ENCODE measurements around the gene CAPZB. TPM values are rescaled to one million over a fixed set of nuclear protein-coding genes. Genes with fewer than 3 reads are reported as not detected.

CAPZB gene
- total RNA-seq, 5 donors from 2014 or later (not counting 1 experiment from before 2014, with no cell fraction given) = 272 to 342 (median 320) TPM

DNA sequence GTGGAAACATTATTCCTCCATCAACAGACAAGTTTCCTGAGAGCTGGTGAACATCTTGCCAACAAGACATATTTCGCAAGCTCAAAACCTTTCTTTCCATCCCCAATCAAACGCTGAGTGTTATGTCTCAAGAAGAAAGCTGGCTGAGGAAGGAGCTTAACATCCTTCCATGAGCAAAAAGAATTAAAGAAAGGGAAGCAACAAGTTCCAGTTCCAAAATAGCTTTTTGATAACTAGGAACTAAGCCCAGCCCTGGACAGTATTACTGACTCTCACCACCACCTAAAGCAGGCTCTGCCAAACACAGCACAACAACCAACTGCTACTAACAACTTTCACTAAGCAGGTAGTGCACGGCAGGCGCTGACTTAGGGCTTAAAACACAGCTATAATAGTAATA, 50.2 kb downstream of the CAPZB start:
- H3K4me3 Mint-ChIP-seq = peak overlapping the region in 1 of 3 donors; percentile 3
- H3K36me3 Mint-ChIP-seq = peaks cover 22% of the 10 kb centered on the region
- no peak for DNase-seq

GRCh38 chr1:19433719-19433998, 51.7 kb downstream of the CAPZB start:
- peaks cover 18 to 82% of the 10 kb centered on the region in 2 experiments for H3K4me1 ChIP-seq (ENCODE audit: control insufficient read depth in 1 of 2, extremely low read depth in 1 of 2, insufficient read depth in 2 of 2, low read length in 2 of 2)
- no peak overlapping the region for H3K4me3 ChIP-seq (ENCODE audit: control insufficient read depth in 1 of 2, extremely low read depth in 1 of 2, low read length in 1 of 2)
- H3K27ac Mint-ChIP-seq = peak overlapping the region; percentile 68 to 74
- no peaks in the 10 kb centered on the region for H3K27me3 Mint-ChIP-seq
- H3K36me3 Mint-ChIP-seq = peaks cover 22% of the 10 kb centered on the region
- WGBS (ENCODE audit: insufficient coverage) = no CpG with 5 or more reads among the region's 2 CpGs
- no peaks in the 10 kb centered on the region for H3K27me3 ChIP-seq (replicated peaks in 1 of 2; ENCODE audit: control insufficient read depth in 2 of 2, extremely low read depth in 1 of 2, insufficient read depth in 2 of 2, low read length in 1 of 2)
- peaks cover 4 to 27% of the 10 kb centered on the region in 2 donors for H3K36me3 ChIP-seq (ENCODE audit: control insufficient read depth in 2 of 2, extremely low read depth in 1 of 2, insufficient read depth in 1 of 2, low read length in 1 of 2)
- no peak overlapping the region for H3K27ac ChIP-seq (ENCODE audit: low read length)
- ChIA-PET POLR2A (no interaction called here), CTCF (no interaction called here)
- no peaks in the 10 kb centered on the region for H3K9me3 Mint-ChIP-seq
- H3K9me3 ChIP-seq = no peaks in the 10 kb centered on the region
- DNase-seq (no peak), ATAC-seq (replicated peaks in 1 of 4) (no peak)
- peak overlapping the region in 1 of 3 donors; percentile 17 for H3K4me3 Mint-ChIP-seq
- H3K4me1 Mint-ChIP-seq = peaks cover 86 to 91% (median 90%) of the 10 kb centered on the region in 3 donors

More for the DNA sequence above, 50.2 kb downstream of the CAPZB start:
- peak overlapping the region; percentile 85 to 87 for H3K27ac Mint-ChIP-seq
- H3K4me1 Mint-ChIP-seq = peaks cover 86 to 91% (median 90%) of the 10 kb centered on the region in 3 donors
- Histone ChIP-seq H3K4me3 (ENCODE audit: control insufficient read depth in 1 of 2, extremely low read depth in 1 of 2, low read length in 1 of 2) (no peak overlapping the region), H3K9me3 (no peaks in the 10 kb centered on the region), H3K27ac (ENCODE audit: low read length) (no peak overlapping the region), H3K4me1 (ENCODE audit: control insufficient read depth in 1 of 2, extremely low read depth in 1 of 2, insufficient read depth in 2 of 2, low read length in 2 of 2) (peaks cover 18 to 86% of the 10 kb centered on the region in 2 experiments), H3K36me3 (ENCODE audit: control insufficient read depth in 2 of 2, extremely low read depth in 1 of 2, insufficient read depth in 1 of 2, low read length in 1 of 2) (peaks cover 4 to 37% of the 10 kb centered on the region in 2 donors), H3K27me3 (replicated peaks in 1 of 2; ENCODE audit: control insufficient read depth in 2 of 2, extremely low read depth in 1 of 2, insufficient read depth in 2 of 2, low read length in 1 of 2) (no peaks in the 10 kb centered on the region)
- no peaks in the 10 kb centered on the region for H3K27me3 Mint-ChIP-seq
- ChIA-PET CTCF (interaction anchor here in 1 of 2 donors (0.8 kb wide), 2 partner anchors 52 to 219 kb away, joined by 3 read pairs; no protein-coding TSS in a partner anchor), POLR2A (interaction anchor here (0.6 to 0.7 kb wide), 2 partner anchors 29 to 161 kb away, joined by 3 to 6 read pairs; no protein-coding TSS in a partner anchor)
- H3K9me3 Mint-ChIP-seq = no peaks in the 10 kb centered on the region
- ATAC-seq (replicated peaks in 1 of 4) = no peak
- WGBS (ENCODE audit: insufficient coverage) = no CpG with 5 or more reads among the region's 4 CpGs

DNA sequence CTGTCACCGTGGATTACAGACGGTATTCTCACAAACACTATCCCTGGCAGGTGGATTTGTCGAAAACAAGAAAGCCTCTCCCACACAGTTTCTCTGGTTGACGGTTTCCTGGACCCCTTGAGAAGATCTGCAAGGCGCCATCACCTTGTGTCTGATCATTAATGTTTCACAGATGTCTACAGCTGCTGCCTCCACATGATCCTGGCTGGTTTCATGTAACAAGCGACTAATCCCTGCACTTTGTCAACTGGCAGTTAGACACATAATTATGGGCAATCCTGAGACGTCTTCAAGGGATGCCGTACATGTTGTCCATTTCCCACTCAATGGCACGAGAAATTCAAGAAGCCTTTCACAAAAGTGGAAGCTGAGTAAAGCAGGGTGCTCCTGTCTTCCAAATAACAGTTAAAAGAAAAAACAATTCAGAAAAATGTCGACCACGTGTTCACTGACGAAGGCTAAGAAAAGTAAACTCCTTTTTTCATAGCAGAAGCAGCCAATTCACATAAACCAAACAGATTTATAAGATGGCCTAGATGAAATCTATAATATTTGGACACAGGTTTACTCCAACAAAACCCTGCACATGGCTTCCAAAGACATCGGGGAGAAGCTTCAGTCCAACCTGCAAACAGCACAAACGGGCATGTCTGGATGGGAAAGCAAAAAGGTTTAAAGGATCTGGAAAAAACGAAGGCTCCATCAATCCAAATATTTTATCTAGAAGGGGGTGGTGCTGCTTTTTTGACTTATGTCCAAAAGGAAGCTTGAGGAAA, 52.2 kb downstream of the CAPZB start:
- WGBS (ENCODE audit: insufficient coverage) = 30% methylated on average over 6 of the region's 15 CpGs
- peaks cover 85 to 91% (median 90%) of the 10 kb centered on the region in 3 donors for H3K4me1 Mint-ChIP-seq

DNA sequence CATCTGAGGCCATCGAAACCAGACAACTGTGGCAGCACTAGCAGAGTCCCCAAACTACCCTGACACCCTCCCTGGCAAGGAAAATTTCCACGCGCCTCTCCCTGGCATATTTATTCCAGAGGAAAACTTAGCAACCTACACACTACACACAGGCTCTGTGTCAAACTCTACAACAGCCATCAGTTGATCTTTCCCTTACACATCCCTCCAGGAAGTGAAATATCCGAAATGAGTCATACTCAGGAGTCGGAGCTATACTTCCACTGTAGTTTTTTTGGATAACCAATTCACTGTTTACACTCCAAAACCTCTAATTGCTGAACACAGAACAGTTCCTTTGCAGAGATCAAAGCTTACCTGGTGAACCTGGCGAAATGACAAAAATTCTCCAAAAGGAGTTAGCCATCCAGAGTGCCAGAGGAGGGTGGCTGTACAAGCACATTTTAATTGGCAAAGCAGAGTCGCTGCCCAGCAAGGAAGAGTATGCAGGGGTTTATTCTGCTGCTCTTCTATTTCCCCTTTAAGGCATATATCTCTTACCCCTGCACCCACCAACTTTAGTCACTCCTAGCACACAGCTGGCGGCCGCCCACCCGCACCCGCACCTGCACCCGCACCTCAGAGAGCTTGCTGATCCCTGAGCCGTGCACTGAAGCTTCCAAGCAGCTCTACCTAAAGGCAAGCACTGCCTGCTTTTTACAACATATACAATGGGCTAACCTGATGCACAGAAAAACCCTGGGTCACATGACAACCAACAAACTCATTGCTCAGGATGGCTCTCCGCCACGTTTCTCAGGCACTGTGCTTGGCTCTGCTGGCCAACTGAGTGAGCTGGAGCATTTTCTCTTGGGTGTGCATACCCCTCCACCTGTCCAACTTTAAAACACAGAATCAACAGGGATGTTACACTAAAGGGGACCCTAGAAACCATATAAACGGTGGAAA, 54.9 kb downstream of the CAPZB start:
- Mint-ChIP-seq H3K4me1 (peaks cover 81 to 91% (median 90%) of the 10 kb centered on the region in 3 donors), H3K36me3 (peaks cover 14% of the 10 kb centered on the region), H3K27ac (peak overlapping the region; percentile 79 to 80), H3K27me3 (no peaks in the 10 kb centered on the region), H3K4me3 (peak overlapping the region in 2 of 3 donors; percentile 1 to 36), H3K9me3 (no peaks in the 10 kb centered on the region)
- POLR2A ChIA-PET = no interaction called here
- no peak overlapping the region for H3K4me3 ChIP-seq (ENCODE audit: control insufficient read depth in 1 of 2, extremely low read depth in 1 of 2, low read length in 1 of 2)
- no peak for ATAC-seq (replicated peaks in 1 of 4)
- no peak overlapping the region for H3K27ac ChIP-seq (ENCODE audit: low read length)
- no peak for DNase-seq
- H3K36me3 ChIP-seq (ENCODE audit: control insufficient read depth in 2 of 2, extremely low read depth in 1 of 2, insufficient read depth in 1 of 2, low read length in 1 of 2) = peaks cover 0 to 15% of the 10 kb centered on the region in 2 donors
- CTCF ChIA-PET = no interaction called here
- H3K27me3 ChIP-seq (replicated peaks in 1 of 2; ENCODE audit: control insufficient read depth in 2 of 2, extremely low read depth in 1 of 2, insufficient read depth in 2 of 2, low read length in 1 of 2) = no peaks in the 10 kb centered on the region
- H3K9me3 ChIP-seq = no peaks in the 10 kb centered on the region
- 70% methylated on average over 11 of the region's 16 CpGs for WGBS (ENCODE audit: insufficient coverage)
- peaks cover 10 to 80% of the 10 kb centered on the region in 2 experiments for H3K4me1 ChIP-seq (ENCODE audit: control insufficient read depth in 1 of 2, extremely low read depth in 1 of 2, insufficient read depth in 2 of 2, low read length in 2 of 2)

More for the DNA sequence above, 52.2 kb downstream of the CAPZB start:
- H3K36me3 ChIP-seq (ENCODE audit: control insufficient read depth in 2 of 2, extremely low read depth in 1 of 2, insufficient read depth in 1 of 2, low read length in 1 of 2) = peaks cover 4 to 23% of the 10 kb centered on the region in 2 donors
- H3K27ac ChIP-seq (ENCODE audit: low read length) = no peak overlapping the region
- peak overlapping the region; percentile 4 to 24 (median 22) for H3K4me3 Mint-ChIP-seq
- peaks cover 21% of the 10 kb centered on the region for H3K36me3 Mint-ChIP-seq
- CTCF ChIA-PET = no interaction called here
- H3K9me3 ChIP-seq = no peaks in the 10 kb centered on the region
- peak overlapping the region; percentile 68 to 80 for H3K27ac Mint-ChIP-seq
- POLR2A ChIA-PET = no interaction called here
- DNase-seq = no peak
- H3K27me3 Mint-ChIP-seq = no peaks in the 10 kb centered on the region
- ATAC-seq (replicated peaks in 1 of 4) = no peak
- H3K4me1 ChIP-seq (ENCODE audit: control insufficient read depth in 1 of 2, extremely low read depth in 1 of 2, insufficient read depth in 2 of 2, low read length in 2 of 2) = peaks cover 18 to 82% of the 10 kb centered on the region in 2 experiments
- no peak overlapping the region for H3K4me3 ChIP-seq (ENCODE audit: control insufficient read depth in 1 of 2, extremely low read depth in 1 of 2, low read length in 1 of 2)
- no peaks in the 10 kb centered on the region for H3K27me3 ChIP-seq (replicated peaks in 1 of 2; ENCODE audit: control insufficient read depth in 2 of 2, extremely low read depth in 1 of 2, insufficient read depth in 2 of 2, low read length in 1 of 2)
- H3K9me3 Mint-ChIP-seq = no peaks in the 10 kb centered on the region

DNA sequence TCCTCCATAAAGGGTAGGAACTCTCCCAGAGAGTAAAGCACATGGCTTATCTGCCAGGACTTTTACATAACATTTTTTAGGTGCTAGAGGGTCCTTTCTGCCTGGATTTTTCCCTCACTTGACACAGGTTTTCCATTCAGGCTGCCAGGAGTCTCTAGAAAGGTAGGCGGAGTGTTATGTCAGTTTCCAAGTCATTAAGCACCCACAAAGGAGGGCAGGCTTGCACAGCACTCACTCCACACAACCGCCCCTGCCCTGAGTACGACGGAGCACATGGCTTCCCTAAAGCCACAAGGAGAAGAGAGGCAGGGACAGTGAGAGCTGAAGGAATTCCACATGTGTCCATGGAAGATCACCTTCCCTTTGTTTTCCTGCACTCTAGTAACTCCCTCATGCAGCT, 55.7 kb downstream of the CAPZB start:
- H3K4me3 ChIP-seq (ENCODE audit: control insufficient read depth in 1 of 2, extremely low read depth in 1 of 2, low read length in 1 of 2) = no peak overlapping the region
- ATAC-seq (replicated peaks in 1 of 4) (no peak), DNase-seq (no peak)
- no CpG with 5 or more reads among the region's 4 CpGs for WGBS (ENCODE audit: insufficient coverage)
- Mint-ChIP-seq H3K9me3 (no peaks in the 10 kb centered on the region), H3K27ac (peak overlapping the region; percentile 79 to 80), H3K36me3 (peaks cover 18% of the 10 kb centered on the region), H3K4me3 (peak overlapping the region in 2 of 3 donors; percentile 1 to 36), H3K4me1 (peaks cover 81 to 91% (median 90%) of the 10 kb centered on the region in 3 donors), H3K27me3 (no peaks in the 10 kb centered on the region)
- no peaks in the 10 kb centered on the region for H3K9me3 ChIP-seq
- H3K36me3 ChIP-seq (ENCODE audit: control insufficient read depth in 2 of 2, extremely low read depth in 1 of 2, insufficient read depth in 1 of 2, low read length in 1 of 2) = peaks cover 0 to 15% of the 10 kb centered on the region in 2 donors
- POLR2A ChIA-PET = no interaction called here
- no peak overlapping the region for H3K27ac ChIP-seq (ENCODE audit: low read length)
- H3K27me3 ChIP-seq (replicated peaks in 1 of 2; ENCODE audit: control insufficient read depth in 2 of 2, extremely low read depth in 1 of 2, insufficient read depth in 2 of 2, low read length in 1 of 2) = no peaks in the 10 kb centered on the region
- peaks cover 10 to 78% of the 10 kb centered on the region in 2 experiments for H3K4me1 ChIP-seq (ENCODE audit: control insufficient read depth in 1 of 2, extremely low read depth in 1 of 2, insufficient read depth in 2 of 2, low read length in 2 of 2)
- CTCF ChIA-PET = no interaction called here
